Calu3 (cell line): Measurements from ENCODE around the gene GATAD2B. TPM values are rescaled to one million over a fixed set of nuclear protein-coding genes. Genes with fewer than 3 reads are reported as not detected.

Experiments
- BruUV-seq: library from RNA; stranded (reverse); fragments of 400-500 nt; replicated peaks from 2 replicates; lab custom pipeline; 2021; lab: Mats Ljungman, UMichigan
- CTCF ChIA-PET: fragments of 300-600 bp; sonication (Branson Sonifier 250); formaldehyde crosslinking; loops from one replicate; lab custom pipeline; 2022; ENCODE audit warnings: antibody characterized with exemption; lab: Charles Lee
- DNase-seq: peaks from one replicate; pipeline ENCODE4 v3.0.0; 2022
- H3K27ac Mint-ChIP-seq: one replicate; pipeline ENCODE4 v1.8.0; 2022; ENCODE audit warnings: mixed read lengths; ENCODE audit not compliant: unreplicated experiment
- H3K27me3 Mint-ChIP-seq: one replicate; pipeline ENCODE4 v1.8.0; 2022; ENCODE audit warnings: mixed read lengths; ENCODE audit not compliant: unreplicated experiment
- H3K36me3 Mint-ChIP-seq: one replicate; pipeline ENCODE4 v1.8.0; 2022; ENCODE audit warnings: mild to moderate bottlenecking, moderate library complexity, mixed read lengths; ENCODE audit not compliant: insufficient read depth, unreplicated experiment
- H3K4me1 Mint-ChIP-seq: one replicate; pipeline ENCODE4 v1.8.0; 2022; ENCODE audit warnings: mild to moderate bottlenecking, low read depth, mixed read lengths; ENCODE audit not compliant: unreplicated experiment
- H3K4me3 Mint-ChIP-seq: one replicate; pipeline ENCODE4 v1.8.0; 2022; ENCODE audit warnings: mild to moderate bottlenecking, low read depth, moderate library complexity, mixed read lengths; ENCODE audit not compliant: unreplicated experiment
- H3K9me3 Mint-ChIP-seq: one replicate; pipeline ENCODE4 v1.8.0; 2022; ENCODE audit warnings: low read depth, mixed read lengths; ENCODE audit not compliant: unreplicated experiment
- intact Hi-C: fragments of 100-400 bp; cut with micrococcal nuclease; formaldehyde crosslinking; loops from one replicate; pipeline ENCODE4 v1.10.0; 2022; ENCODE audit not compliant: unreplicated experiment
- total RNA-seq: library from RNA; stranded (reverse); gene quantifications from 2 replicates; pipeline ENCODE4 v1.2.3, GENCODE V29; 2022
- TF ChIP-seq, protein P1 (sequence below): fragments of 200-600 bp; IDR thresholded peaks from one replicate; pipeline ENCODE4 v1.8.0; 2022; ENCODE audit warnings: antibody characterized with exemption; ENCODE audit not compliant: unreplicated experiment

The GATAD2B gene
- total RNA-seq, 1 experiment from 2014 or later = 62.5 TPM

DNA sequence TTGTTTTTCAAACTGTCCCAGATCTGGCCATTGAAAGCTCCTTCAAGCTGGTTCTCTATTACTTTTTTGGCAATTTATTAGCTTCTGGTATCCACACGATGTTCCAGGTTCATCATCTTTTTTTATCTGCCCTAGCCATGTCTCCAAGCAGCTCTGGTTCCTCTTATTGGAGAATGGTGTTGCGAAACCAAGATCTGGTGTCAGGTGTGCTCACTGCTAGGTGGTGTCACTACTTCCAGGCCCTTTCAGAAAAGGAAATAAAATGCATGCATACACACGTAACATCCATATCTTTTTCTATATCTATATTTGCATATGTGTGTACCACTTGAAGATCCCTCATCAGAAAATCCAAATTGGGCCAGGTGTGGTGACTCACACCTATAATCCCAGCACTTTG, 53.3 kb downstream of the GATAD2B start:
- no peak for DNase-seq
- intact Hi-C loops = no loop called here
- Mint-ChIP-seq H3K4me1 (peaks cover 8% of the 10 kb centered on the region), H3K27me3 (no peaks in the 10 kb centered on the region), H3K36me3 (no peaks in the 10 kb centered on the region), H3K4me3 (no peak overlapping the region), H3K27ac (no peak overlapping the region), H3K9me3 (no peaks in the 10 kb centered on the region)
- TF ChIP-seq, protein P1, sequence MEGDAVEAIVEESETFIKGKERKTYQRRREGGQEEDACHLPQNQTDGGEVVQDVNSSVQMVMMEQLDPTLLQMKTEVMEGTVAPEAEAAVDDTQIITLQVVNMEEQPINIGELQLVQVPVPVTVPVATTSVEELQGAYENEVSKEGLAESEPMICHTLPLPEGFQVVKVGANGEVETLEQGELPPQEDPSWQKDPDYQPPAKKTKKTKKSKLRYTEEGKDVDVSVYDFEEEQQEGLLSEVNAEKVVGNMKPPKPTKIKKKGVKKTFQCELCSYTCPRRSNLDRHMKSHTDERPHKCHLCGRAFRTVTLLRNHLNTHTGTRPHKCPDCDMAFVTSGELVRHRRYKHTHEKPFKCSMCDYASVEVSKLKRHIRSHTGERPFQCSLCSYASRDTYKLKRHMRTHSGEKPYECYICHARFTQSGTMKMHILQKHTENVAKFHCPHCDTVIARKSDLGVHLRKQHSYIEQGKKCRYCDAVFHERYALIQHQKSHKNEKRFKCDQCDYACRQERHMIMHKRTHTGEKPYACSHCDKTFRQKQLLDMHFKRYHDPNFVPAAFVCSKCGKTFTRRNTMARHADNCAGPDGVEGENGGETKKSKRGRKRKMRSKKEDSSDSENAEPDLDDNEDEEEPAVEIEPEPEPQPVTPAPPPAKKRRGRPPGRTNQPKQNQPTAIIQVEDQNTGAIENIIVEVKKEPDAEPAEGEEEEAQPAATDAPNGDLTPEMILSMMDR = no peak
- CTCF ChIA-PET = no interaction called here
- no TSS peak for BruUV-seq

DNA sequence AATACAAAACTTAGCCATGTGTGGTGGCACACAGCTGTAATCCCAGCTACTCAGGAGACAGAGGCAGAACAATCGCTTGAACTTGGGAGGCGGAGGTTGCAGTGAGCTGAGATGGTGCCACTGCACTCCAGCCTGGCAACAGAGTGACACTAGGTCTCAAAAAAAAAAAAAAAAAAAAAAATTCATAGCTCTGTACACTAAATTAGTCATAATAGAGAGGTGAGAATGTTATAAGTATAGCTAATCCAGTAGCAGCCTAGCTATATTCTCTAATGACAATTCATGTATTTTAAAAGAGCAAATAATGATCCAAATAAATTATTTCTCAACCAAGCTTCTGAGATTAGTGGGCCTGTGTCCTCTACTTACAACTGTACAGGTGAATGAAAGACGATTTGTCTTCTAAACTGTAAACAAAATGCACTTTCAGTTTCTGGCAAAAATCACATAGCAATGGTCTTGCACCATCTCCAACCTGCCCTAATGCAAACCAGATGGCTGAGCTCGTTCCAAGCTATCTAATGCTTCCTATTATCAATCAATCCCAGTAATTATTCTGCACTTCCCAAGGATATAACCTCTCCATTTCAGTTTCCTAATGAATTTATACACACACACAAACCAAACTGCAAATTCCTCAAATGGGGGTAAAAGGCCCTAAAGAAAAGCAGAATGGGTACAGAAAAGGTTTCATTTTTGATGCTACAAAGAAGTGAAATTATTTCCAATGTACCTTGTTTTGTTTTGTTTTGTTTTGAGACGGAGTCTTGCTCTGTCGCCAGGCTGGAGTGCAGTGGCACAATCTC, 56.5 kb downstream of the GATAD2B start:
- intact Hi-C loops = no loop called here
- TF ChIP-seq, protein P1 = no peak
- Mint-ChIP-seq H3K36me3 (no peaks in the 10 kb centered on the region), H3K4me3 (no peak overlapping the region), H3K9me3 (no peaks in the 10 kb centered on the region), H3K27ac (no peak overlapping the region), H3K27me3 (no peaks in the 10 kb centered on the region), H3K4me1 (peaks cover 8% of the 10 kb centered on the region)
- BruUV-seq = no TSS peak
- DNase-seq = no peak
- CTCF ChIA-PET = interaction anchor here (0.7 to 1.0 kb wide), 2 partner anchors 38 to 1831 kb away, joined by 3 read pairs; no protein-coding TSS in a partner anchor

DNA sequence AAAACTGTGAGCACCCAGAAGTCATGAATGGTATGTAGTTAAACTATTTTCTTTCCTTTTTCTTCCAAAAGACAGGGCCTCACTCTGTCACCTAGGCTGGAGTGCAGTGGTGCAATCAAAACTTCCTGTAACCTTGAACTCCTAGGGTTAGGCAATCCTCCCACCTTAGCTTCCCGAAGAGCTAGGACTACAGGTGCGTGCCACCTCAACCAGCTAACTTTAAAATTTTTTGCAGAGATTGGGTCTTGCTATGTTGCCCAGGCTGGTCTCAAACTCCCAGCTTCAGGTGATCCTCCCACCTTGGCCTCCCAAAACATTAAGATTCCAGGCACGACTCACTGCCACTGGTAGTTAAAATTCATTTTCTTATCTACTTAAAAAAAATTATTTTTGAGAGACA, 62.5 kb downstream of the GATAD2B start:
- no peaks in the 10 kb centered on the region for H3K9me3 Mint-ChIP-seq
- BruUV-seq = no TSS peak
- no peak overlapping the region for H3K27ac Mint-ChIP-seq
- no peaks in the 10 kb centered on the region for H3K36me3 Mint-ChIP-seq
- no peak overlapping the region for H3K4me3 Mint-ChIP-seq
- no peaks in the 10 kb centered on the region for H3K4me1 Mint-ChIP-seq
- no peak for DNase-seq
- no peaks in the 10 kb centered on the region for H3K27me3 Mint-ChIP-seq
- TF ChIP-seq, protein P1 = no peak
- CTCF ChIA-PET = no interaction called here
- intact Hi-C loops = no loop called here

DNA sequence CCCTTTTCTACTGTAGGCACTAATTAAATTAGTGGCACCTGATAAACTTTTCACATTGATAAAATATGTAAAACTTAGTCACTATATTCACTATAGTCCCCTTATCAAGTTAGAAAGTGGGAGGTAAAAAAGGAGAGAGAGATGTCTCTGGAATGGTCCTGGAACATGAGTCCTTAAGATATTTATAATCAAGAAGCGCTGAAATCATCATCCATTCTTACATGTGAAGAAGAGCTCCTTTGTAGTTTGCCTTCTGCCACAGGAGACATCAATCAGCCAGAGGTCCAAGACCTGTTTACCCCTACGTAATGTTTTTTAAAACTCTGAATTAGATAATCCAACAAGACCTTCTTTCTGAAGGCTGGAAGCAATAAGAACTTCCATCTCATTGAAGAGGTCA, 65.3 kb downstream of the GATAD2B start:
- no peaks in the 10 kb centered on the region for H3K4me1 Mint-ChIP-seq
- no peak overlapping the region for H3K4me3 Mint-ChIP-seq

More for the DNA sequence above, 65.3 kb downstream of the GATAD2B start:
- TF ChIP-seq, protein P1 = no peak
- H3K27me3 Mint-ChIP-seq = no peaks in the 10 kb centered on the region
- intact Hi-C loops = no loop called here
- no peak for DNase-seq
- H3K27ac Mint-ChIP-seq = no peak overlapping the region
- H3K36me3 Mint-ChIP-seq = peaks cover 4% of the 10 kb centered on the region
- BruUV-seq = no TSS peak
- H3K9me3 Mint-ChIP-seq = no peaks in the 10 kb centered on the region
- CTCF ChIA-PET = no interaction called here
